Subcutaneous adipose tissue (tissue), 4 donors: Measurements from ENCODE around the gene TSC22D2. TPM values are rescaled to one million over a fixed set of nuclear protein-coding genes. Genes with fewer than 3 reads are reported as not detected.

Experiments used
- CTCF ChIP-seq: fragments of 450-650 bp; IDR thresholded peaks from one replicate; pipeline ENCODE4 v1.5.1; 2016; ENCODE audit warnings: low read depth, mild to moderate bottlenecking, control low read depth, antibody characterized with exemption, moderate library complexity
- total RNA-seq, 4 donors: library from RNA; depleted of rRNA; stranded (reverse); fragments of >200 nt; gene quantifications; one replicate each; pipeline ENCODE4 v1.1.0, GENCODE V29; 2016

Gene TSC22D2
- total RNA-seq, 4 donors from 2014 or later: 11.2 to 36.5 (median 18.0) TPM

- no peak for TF ChIP-seq CTCF
Measured at GRCh38 chr3:150495149-150495548, 87.1 kb downstream of the TSC22D2 start.

GRCh38 chr3:150495563-150496168, 87.6 kb downstream of the TSC22D2 start:
- TF ChIP-seq CTCF: no peak

- no peak for TF ChIP-seq CTCF
Measured at GRCh38 chr3:150497956-150498355, 89.9 kb downstream of the TSC22D2 start.

- TF ChIP-seq CTCF: no peak
Measured at GRCh38 chr3:150503402-150504099, 95.5 kb downstream of the TSC22D2 start.

GRCh38 chr3:150504483-150504882, 96.4 kb downstream of the TSC22D2 start:
- no peak for TF ChIP-seq CTCF

GRCh38 chr3:150508401-150508800, 100.3 kb downstream of the TSC22D2 start:
- no peak for TF ChIP-seq CTCF

- no peak for TF ChIP-seq CTCF
Measured at GRCh38 chr3:150509780-150510179, 101.7 kb downstream of the TSC22D2 start.
